Fibroblast of gingiva (primary cell): ENCODE data around the gene G6PD.
"Not testable (repeated sequence)": the region's sequence is repeated elsewhere in the genome, so short reads cannot be mapped to it uniquely, and the experiment has no call there.

Experiments used
- DNase-seq: peaks from one replicate; pipeline ENCODE4 v3.0.0-alpha.2; 2011; ENCODE audit warnings: low read depth

G6PD gene

GRCh38 chrX:154515090-154515965, 31.3 kb downstream of the G6PD start:
- DNase-seq, result no peak

DNA sequence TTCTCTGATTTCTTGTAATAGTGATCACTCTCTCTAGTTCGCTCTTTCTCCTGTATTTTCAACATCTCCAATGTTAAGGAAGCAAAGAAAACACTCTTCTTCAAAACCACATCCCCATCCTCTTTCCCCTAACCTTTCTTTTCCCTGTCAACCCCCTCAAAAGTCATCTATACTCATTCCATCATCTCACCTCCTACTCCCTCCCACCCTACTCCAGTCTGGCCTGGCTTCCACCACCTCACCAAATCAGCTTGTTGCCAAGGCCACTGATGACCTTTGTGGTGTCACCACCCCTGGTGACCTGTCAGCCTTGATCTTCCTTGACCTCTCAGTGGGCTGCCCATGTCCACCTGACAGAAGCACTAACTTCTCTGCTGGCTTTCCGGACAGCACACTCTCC, 32.9 kb downstream of the G6PD start:
- DNase-seq, result no peak

- no peak for DNase-seq
Measured at GRCh38 chrX:154512879-154513553, 33.6 kb downstream of the G6PD start.

DNA sequence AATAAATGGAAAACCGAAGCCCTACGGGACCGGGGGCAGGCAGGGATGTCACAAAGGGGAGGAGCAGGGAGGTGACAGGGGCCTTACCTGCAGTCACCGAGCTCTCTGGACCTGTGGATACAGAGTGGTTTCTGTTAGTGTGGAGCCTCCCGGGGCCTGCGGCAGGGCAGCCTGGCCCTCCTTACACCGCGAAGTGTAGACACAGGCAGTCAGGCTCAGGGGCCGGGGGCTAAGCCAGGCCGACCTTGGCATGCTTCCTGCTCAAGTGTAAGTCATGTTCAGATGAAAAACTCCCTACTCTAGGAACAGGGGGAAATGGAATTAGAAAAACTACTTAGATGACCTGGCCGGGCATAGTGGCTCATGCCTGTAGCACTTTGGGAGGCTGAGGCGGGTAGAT, 34.9 kb downstream of the G6PD start:
- no peak for DNase-seq

DNA sequence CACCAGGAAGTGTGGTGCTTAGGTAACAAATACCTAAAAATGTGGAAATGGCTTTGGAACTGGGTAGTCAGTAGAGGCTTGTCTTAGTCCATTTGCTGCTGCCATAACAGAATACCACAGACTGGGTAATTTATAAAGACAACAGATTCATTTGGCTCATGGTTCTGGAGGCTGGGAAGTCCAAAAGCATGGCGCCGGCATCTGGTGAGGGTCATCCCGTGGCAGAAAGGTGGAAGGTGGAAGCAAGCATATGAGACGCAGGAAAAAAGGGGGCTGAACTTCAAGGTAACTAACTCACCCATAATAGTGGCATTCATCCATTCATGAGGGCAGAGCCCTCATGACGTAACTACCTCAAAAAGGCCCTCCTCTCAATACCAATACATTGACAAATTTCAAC, 37.2 kb downstream of the G6PD start:
- no peak for DNase-seq

- DNase-seq, result no peak
Measured at GRCh38 chrX:154508384-154508745, 38.3 kb downstream of the G6PD start.

DNA sequence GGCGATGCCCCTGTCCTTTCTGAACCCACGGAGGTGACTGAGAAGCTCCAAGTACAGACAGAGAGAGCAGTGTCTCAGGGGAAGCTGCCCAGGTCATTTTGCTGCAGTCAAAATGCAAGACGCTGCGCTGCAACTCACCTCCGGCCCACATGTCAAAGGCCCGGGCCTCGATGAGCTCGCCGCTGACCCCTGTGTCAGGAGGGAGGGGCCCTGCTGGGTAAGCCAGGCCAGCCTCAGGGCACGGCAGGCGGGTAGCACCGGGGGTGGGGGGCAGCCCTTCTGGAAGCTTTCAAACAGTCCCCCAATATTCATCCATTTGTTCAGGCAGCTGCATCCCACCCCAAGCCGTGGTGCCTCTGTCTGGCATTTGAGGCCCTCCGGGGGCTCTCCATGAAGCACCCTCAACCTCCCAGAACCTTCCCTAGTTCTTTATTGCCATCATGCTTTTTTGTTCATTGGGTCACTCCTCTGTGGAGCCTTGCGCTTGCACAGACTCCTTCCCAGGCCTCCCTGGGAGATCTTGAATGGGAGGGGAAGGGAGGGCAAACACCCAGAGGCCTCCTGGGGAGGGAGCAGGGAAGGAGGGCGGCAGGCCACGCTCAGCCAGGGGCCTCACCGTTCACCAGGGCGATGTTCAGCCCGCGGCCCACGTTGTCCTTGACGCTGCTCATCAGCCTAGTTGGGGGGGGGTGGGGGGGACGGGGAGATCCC, 38.8 kb downstream of the G6PD start:
- DNase-seq, result no peak

- no peak for DNase-seq
Measured at GRCh38 chrX:154506483-154507332, 39.9 kb downstream of the G6PD start.

- DNase-seq, result peak; percentile 46
Measured at GRCh38 chrX:154505734-154506133, 40.9 kb downstream of the G6PD start.

DNA sequence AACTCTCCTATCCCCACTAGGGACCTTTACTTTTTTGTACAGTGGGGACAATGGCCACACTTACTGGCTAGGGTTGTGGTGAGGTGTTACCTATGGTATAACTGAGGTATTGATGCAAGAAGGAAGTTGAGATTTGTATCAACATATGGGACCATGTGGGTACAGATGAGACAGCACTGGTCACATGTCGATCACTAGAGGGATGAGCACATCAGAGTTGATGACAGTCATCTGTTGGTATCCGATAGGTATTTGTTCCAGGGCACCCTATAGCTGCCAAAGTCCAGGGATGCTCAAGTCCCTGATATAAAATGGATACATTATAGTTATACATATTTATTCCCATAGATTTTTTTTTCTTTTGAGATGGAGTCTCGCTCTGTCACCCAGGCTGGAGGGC, 43.7 kb downstream of the G6PD start:
- no peak for DNase-seq

DNA sequence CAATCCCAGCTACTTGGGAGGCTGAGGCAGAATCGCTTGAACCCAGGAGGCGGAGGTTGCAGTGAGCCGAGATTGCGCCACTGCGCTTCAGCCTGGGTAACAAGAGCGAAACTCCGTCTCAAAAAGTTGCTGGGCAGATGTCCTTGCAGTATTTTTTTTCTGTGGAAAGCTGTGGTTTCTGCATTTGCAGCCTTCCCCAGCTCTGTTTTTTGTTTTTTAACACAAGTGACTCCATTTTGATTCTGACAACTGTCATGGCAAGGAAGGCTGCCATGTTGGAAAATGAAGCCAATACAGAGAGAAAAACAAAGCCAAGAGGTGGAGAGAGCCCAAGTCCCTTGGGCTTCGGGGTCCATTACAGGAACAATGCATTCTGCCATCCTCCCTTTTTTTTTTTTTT, 44.5 kb downstream of the G6PD start:
- DNase-seq, result no peak

- DNase-seq, result not testable (repeated sequence)
Measured at GRCh38 chrX:154501423-154501822, 45.2 kb downstream of the G6PD start.

- DNase-seq, result not testable (repeated sequence)
Measured at GRCh38 chrX:154496591-154497137, 50.0 kb downstream of the G6PD start.

DNA sequence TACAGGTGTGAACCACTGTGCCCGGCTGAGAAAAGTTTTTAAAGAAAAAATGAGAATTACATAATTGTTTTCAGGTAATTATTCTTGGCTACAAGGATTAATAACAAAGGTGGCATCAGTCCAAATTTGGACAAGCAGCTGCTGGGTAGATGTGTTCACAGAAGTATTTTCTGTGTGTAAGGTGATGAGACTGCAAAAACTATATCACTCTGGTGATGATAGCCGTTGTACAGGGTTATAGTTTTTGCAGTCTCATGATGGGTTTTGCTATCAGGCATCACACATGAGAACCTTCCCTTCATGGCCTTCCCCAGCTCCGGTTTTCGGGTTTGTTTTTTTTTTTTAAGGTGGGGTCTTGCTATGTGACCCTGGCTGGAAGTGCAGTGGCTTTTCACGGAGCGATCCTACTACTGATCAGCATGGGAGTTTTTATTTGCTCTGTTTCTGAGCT, 51.1 kb downstream of the G6PD start:
- no peak for DNase-seq

- DNase-seq, result no peak
Measured at GRCh38 chrX:154494715-154495114, 51.9 kb downstream of the G6PD start.

DNA sequence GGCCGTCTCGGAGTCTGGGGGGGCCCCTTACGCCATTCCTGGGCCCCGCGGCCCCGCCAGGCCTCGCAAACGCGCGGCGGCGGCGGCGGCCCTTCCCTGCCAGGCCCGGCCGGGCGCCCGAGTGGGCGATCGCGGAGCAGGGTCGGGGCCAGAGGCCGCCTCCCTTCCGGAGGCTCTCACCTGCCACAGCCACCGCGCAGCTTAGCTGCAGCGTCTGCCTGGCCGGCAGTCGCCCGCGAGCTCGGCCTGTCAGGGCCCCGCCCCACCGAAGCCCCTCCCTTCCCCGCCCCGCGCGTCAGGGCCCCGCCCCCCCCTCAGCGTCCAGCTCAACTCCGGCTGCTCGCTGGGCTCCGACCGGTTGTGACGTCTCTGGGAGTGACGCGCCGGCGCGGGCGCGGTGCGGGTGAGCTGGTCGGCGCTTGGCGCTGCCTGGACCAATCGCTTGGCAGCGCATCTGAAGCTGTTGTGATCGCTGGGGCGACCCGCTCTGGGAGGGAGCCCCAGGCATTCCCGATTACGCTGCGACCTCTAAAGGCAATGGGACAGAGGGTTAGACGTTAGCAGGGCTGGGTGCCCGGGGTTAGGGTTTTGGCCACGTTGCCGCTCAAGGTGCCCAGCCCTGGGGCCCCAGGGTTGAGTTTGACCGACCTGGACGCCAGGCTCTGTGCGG, 56.1 kb downstream of the G6PD start, which contains the start of gene SLC10A3:
Gene SLC10A3 (minus strand): TSS at position 216 of the 670 bp plus-strand sequence. CDS start 1,689 bp downstream, outside the sequence.
- DNase-seq, result peak; percentile 93

DNA sequence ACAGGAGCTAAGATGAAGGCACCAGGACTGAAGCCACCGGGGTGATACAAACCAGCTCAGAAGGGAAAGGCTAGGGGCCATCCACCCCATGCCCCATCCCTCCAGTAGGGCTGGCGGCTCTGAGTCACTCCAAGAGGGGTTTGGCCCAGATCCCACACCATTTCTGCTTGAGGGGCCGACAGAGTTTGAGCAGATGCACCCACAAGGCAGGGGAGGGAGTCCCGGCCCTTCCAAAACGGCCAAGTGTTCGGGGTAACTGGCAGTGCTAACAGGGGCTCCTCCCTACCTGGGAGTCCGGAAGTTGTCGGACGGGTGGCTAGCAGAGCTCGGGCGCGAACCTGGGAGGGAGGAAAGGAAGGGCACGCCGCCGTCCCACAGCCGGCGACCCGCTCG, 56.6 kb downstream of the G6PD start:
- peak; percentile 27 for DNase-seq

GRCh38 chrX:154489182-154489581, 57.5 kb downstream of the G6PD start:
- DNase-seq, result no peak

DNA sequence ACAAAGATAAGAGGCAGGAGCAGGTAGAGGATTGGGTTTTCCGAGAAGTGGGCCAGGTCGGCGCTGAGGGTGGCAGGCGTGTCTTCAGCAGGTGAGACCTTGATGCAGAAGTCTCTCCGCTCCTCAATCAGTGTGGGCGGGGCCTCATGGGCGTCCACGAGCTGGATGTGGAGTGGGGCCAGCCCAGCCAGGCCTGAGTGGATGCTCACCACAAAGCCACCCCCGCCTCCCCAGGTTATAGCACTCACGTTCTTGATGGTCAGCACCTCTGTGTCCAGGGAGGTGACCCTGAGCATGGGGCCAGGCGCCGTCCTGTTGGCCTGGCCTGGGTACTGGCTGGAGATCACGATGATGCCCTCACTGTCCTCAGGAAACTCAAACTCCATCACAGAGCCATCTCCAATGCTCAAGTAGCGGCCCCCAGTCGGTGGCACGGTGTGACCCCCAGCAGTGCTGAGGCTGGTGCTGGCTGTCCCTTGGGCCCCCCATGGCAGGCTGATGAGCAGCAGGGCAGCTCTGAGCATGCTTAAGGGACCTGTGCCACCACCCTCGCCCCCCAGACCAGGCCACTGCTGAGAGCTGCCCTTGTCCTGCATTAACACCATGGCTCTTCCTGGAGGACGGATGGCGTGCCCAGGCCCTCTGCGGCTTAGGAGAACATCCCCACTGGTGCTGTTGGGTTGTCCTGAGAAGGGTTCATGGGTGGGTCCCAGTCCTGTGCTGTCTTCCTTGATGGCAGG, 58.1 kb downstream of the G6PD start:
- DNase-seq, result no peak
